Activated CD8-positive, alpha-beta memory T cell treated with anti-CD3 and anti-CD28 coated beads, Interleukin-2, amount 50 U/mL, for 1 hour (primary cell): ENCODE data around the gene PFN3.

Experiments used
- DNase-seq: peaks from one replicate; pipeline ENCODE4 v3.0.0-alpha.2; 2020; ENCODE audit errors: extremely low read depth

Gene PFN3, protein sequence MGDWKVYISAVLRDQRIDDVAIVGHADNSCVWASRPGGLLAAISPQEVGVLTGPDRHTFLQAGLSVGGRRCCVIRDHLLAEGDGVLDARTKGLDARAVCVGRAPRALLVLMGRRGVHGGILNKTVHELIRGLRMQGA

DNA sequence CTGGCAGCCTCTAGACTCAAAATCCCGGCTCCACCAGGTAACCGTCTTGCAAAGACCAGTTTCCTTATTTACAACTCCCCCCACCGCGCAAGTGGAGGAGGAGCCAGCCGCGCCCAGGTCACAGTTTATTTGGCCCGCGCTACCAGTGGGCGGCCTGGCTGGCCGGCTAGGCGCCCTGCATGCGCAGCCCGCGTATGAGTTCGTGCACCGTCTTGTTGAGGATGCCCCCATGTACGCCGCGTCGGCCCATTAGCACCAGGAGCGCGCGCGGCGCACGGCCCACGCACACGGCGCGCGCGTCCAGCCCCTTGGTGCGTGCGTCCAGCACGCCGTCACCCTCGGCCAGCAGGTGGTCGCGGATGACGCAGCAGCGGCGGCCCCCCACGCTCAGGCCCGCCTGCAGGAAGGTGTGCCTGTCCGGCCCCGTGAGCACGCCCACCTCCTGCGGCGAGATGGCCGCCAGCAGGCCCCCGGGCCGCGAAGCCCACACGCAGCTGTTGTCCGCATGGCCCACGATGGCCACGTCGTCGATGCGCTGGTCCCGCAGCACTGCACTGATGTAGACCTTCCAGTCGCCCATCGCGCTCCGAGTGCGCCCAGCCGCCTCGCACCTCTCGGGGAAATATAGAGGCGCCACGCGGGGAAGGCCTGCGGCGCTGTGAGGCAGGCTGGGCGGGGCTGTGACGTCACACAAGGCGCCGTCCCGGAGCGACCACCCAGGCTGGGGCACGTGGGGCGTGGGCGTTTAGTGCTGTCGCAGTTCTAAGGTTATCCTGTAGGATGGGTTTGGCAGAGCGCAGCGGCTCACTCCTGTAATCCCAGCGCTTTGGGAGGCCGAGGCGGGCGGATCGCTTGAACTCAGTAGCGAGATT lies at the start of gene PFN3:
PFN3 (minus strand) TSS at position 665 of the 872 bp plus-strand sequence; CDS start at position 580, 85 bp downstream.
- no peak for DNase-seq

DNA sequence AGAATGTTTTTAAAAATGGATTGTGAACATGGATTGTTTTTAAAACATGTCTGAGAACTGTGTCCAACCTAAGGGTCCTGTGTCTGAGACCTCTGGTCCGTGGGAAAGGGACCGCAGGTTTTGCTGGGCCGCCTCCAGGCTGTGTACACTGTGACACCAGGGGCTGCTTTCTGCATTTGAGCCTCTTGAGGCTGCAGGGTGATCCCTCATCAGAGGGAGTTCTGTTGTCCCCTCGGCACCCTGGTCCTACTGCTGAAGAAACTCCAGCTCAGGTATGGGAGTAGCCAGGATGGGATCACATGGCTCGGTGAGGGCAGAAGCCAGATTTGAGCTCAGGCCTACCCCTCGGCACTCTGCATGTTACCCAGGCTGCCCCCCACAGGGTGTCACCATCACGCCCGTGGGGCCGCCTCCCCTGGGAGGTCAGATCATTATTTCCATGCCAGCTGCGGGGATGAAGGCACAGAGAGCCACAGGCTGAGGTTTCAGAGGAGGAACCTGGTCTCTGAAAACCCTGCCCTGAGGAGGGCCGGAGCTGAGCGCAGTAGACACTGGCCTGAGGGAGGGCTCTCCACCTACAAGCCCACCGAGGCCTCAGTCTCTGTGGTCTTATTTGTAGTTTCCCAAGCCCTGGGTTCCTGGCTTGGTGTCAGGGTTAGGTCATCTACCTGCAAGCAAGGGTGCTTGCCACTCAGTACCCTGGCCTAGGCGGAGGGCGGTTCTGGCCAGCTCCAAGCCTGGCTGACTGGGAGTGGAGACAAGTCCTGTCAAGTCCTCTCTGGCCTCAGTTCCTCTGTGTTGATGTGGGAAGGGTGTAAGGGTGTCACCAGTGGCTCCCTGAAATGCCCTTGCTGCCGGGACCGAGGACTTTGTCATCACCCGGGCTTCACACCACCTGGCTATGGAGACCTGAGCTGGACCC lies 48.9 kb upstream of the PFN3 start:
- no peak for DNase-seq

GRCh38 chr5:177448244-177448950 lies 47.9 kb upstream of the PFN3 start:
- DNase-seq, result no peak

DNA sequence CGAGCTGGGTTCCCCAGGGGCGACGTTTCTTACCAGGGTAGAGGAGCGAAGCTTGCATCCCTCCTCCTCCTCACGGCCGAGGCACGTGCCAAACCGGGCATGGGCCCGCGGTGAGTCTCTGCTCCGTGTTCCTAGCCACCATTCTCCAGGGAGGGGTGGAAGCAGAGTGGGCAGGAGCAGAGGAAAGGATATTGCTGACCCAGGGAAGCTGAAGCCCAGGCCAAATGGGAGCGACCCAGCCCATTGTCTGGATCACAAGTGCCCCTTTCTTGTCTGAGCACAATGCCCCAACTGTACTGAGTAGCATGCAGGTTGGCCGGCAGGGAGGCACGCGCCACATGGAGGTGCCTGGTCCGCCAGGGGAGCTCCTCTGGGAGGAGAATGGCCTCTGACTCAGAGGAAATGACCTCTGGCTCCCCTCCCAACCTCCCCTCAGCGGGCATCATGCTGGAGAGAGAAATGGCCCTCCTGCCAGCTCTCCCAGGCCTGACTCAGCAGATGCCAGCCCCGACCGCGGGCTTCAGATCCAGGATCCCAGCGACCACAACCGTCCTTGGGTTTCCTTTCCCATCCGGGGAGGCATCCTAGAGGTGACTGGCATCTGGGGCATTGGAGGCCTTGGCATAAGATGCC lies 47.3 kb upstream of the PFN3 start:
- DNase-seq, result no peak

- peak; percentile 56 for DNase-seq
Measured at GRCh38 chr5:177447066-177447610, 46.7 kb upstream of the PFN3 start.

DNA sequence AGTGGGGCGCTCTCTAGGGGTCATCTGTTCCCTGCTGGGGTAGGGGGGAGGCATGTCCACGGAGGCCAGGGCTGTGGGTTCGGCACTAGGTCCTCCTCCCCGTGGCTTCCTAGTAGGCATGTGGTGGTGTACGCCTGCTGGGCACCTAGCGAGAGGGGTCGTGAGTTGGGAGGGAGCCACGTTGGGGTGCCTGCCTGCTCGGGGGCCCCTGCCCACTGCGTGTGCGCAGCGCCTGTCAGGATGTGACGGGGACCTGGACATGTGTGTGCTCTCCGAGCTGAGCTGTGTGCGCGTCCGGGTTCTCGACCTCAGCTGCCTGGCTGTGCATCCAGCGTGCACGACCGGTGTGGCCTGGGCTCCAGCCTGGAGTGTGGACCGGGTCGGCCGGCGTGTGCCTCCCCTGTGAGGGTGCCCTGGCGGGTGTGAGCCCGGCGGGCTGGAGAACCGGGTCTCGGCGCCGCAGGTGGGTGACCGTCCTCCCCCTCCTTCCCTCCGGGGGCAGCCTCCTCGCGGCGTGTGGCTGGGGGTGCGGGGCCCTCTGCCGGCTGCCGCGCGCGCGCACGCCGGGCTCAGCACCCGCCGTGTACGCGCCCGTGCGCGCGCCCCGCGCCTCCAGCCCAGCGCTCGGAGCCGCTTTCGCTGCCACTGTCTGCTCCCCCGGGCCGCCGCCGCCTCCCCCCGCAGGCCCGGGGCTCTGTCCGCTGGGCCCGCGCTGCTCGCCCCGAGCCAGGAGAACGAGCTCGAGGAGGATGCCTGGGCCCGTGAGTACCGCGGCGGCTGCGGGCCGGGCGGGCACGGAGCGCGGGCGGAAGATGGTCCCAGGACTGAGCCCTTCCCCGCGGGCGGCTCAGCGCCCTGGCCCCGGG lies 46.0 kb upstream of the PFN3 start, which contains the start of gene PRR7:
PRR7 (plus strand) TSS at position 615 of the 866 bp plus-strand sequence. CDS start 8,254 bp downstream, outside the sequence.
- DNase-seq, result no peak

- DNase-seq, result no peak
Measured at GRCh38 chr5:177445917-177446199, 45.4 kb upstream of the PFN3 start.

GRCh38 chr5:177445052-177445916 lies 44.8 kb upstream of the PFN3 start:
- DNase-seq, result no peak

GRCh38 chr5:177444106-177445051 lies 43.9 kb upstream of the PFN3 start:
- DNase-seq, result no peak

GRCh38 chr5:177443144-177443983 lies 42.9 kb upstream of the PFN3 start:
- no peak for DNase-seq

DNA sequence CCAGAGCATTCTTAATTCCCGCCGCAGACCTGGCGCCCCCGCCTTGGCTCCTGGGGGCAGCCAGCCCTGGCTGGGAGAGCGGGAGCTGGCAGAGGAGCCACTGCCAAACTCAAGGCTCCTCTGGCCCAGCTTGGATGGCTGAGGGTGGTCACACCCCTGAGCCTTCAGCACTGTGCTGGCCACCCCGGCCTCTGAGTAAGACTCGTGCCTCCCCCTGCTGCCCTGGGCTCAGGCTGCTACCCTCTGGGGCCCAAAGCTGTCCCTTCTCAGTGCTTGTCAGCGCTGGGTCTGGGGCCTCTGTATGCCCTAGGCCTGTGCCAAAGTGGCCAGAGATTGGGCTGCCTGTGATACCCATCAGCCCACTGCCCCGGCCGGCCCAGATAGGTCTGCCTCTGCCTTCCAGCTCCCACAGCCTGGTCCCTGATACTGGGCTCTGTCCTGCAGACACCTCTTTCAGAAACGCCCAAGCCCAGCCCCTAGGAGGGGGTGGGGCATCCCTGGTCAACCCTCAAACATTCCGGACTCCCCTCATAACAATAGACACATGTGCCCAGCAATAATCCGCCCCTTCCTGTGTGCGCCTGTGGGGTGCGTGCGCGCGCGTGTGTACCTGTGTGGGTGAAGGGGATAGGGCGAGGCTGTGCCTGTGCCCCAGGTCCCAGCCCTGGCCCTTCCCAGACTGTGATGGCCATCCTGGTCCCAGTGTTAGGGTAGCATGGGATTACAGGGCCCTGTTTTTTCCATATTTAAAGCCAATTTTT lies 41.8 kb upstream of the PFN3 start:
- no peak for DNase-seq

DNA sequence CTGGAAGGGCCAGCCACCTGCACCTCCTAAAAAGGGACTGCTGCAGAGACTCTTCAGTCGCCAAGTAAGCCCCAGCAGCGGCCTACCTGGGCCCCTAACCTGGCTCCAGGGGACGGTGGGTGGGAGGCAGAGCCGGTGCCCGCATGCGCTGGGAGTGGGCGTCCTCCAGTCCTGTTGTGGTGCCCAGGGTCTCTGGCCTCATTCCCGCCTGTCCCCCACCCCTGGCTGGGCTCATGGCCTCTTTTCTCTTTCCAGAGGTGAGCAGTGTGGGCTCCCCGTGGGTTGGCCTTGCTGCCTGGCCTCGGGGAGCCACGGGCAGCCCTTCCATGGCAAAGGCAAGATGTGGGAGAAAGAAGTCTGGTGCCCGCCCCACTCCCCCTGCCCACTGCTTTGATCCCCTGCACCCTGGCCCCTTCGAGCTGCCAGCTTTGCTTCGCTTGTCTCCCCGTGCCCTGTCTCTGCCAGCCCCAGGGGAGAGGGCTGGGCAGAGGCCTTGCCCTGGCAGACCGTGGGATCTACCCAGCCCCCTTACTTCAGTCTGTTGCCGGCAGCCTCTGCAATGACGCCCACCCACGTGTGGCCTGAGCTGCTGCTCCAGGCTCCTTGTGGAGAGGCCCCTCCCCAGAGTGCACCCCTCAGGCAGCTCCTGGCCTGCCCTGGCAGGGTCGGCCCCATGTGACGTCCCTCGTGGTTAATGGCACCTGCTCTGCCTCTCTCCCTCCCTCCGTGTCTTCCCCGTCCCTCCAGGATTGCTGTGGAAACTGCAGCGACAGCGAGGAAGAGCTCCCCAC lies 40.7 kb upstream of the PFN3 start:
- no peak for DNase-seq

- DNase-seq, result no peak
Measured at GRCh38 chr5:177440211-177440989, 39.9 kb upstream of the PFN3 start.

DNA sequence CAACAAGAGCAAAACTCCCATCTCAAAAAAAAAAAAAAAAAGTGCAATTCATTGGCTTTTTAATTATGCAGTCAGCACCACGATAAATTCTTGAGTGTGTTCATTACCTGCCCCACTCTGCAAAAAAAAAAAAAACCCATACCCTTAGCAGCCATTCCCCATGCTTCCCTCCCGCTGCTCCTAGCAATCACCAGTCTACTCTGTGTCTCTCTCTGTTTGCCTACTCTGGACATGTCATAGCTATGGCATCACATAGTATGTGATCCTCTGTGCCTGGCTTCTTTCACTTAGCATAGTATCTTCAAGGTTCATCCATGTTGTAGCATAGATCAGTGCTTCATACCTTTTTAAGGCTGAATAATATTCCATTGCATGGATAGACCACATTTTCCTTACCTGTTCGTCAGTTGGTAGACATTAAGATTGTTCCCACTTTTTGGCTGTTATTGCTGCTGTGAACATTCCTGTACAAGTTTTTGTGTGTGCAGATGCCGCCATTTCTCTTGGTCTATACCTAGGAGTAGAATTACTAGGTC lies 39.1 kb upstream of the PFN3 start:
- no peak for DNase-seq
